PC-9 (cell line): ENCODE measurements around the gene ZNF2. TPM values are rescaled to one million over a fixed set of nuclear protein-coding genes. Genes with fewer than 3 reads are reported as not detected.
A peak's percentile ranks its signal among the peaks of the same experiment; 100 is the strongest.

Experiments used
- BruUV-seq: library from RNA; stranded (reverse); fragments of 400-500 nt; replicated peaks from 2 replicates; lab custom pipeline; 2021; lab: Mats Ljungman, UMichigan
- CTCF ChIA-PET: fragments of 300-600 bp; sonication (Branson Sonifier 250); formaldehyde crosslinking; loops from one replicate; lab custom pipeline; 2022; ENCODE audit warnings: antibody characterized with exemption; lab: Charles Lee
- POLR2A ChIA-PET: fragments of 300-600 bp; sonication (Branson Sonifier 250); formaldehyde crosslinking; loops from one replicate; lab custom pipeline; 2022; ENCODE audit warnings: antibody characterized with exemption; ENCODE audit not compliant: unreplicated experiment; lab: Charles Lee
- DNase-seq, 2 experiments: peaks; one replicate each; pipeline versions ENCODE4 v3.0.0 to v3.0.0-alpha.2; 2015 to 2022; ENCODE audit warnings: mixed read lengths in 1 of 2
- H2AFZ ChIP-seq: fragments of 200-600 bp; sonication (generic); 2 replicates; pipeline ENCODE4 v1.8.1; 2017; ENCODE audit warnings: antibody characterized with exemption
- H3F3A ChIP-seq: fragments of 200-600 bp; sonication (generic); 2 replicates; pipeline ENCODE4 v1.8.1; 2017; ENCODE audit warnings: antibody characterized with exemption, mild to moderate bottlenecking, low read depth; ENCODE audit not compliant: insufficient read depth
- H3K27ac ChIP-seq: fragments of 200-600 bp; sonication (generic); 2 replicates; pipeline ENCODE4 v1.6.1; 2016; ENCODE audit warnings: mixed run types
- H3K27me3 ChIP-seq: fragments of 200-600 bp; sonication (generic); 2 replicates; pipeline ENCODE4 v1.6.1; 2016; ENCODE audit warnings: low read depth, mixed run types; ENCODE audit not compliant: insufficient read depth
- H3K36me3 ChIP-seq: fragments of 200-600 bp; sonication (generic); 2 replicates; pipeline ENCODE4 v1.6.1; 2016; ENCODE audit warnings: low read depth, mixed run types
- H3K4me1 ChIP-seq: fragments of 200-600 bp; sonication (generic); replicated peaks from 2 replicates; pipeline ENCODE4 v1.6.1; 2016; ENCODE audit warnings: mixed run types; ENCODE audit not compliant: insufficient read depth
- H3K4me2 ChIP-seq: fragments of 200-600 bp; sonication (generic); 2 replicates; pipeline ENCODE4 v1.6.1; 2017; ENCODE audit warnings: mixed run types
- H3K4me3 ChIP-seq: fragments of 200-600 bp; sonication (generic); 2 replicates; pipeline ENCODE4 v1.6.1; 2016; ENCODE audit warnings: mixed run types
- H3K79me2 ChIP-seq: fragments of 200-600 bp; sonication (generic); 2 replicates; pipeline ENCODE4 v1.6.1; 2017; ENCODE audit warnings: low read depth, mixed run types
- H3K9me2 ChIP-seq: fragments of 200-600 bp; sonication (generic); 2 replicates; pipeline ENCODE4 v1.8.1; 2017; ENCODE audit warnings: mild to moderate bottlenecking; ENCODE audit not compliant: insufficient read depth
- H3K9me3 ChIP-seq: fragments of 200-600 bp; sonication (generic); 2 replicates; pipeline ENCODE4 v1.8.1; 2016; ENCODE audit warnings: low read depth; ENCODE audit not compliant: insufficient read depth
- H4K20me1 ChIP-seq: fragments of 200-600 bp; sonication (generic); 2 replicates; pipeline ENCODE4 v1.8.1; 2017; ENCODE audit not compliant: insufficient read depth
- CTCF ChIP-seq: fragments of 200-600 bp; sonication (generic); conservative IDR thresholded peaks from 2 replicates; pipeline ENCODE4 v1.6.1; 2017; ENCODE audit warnings: mixed run types, antibody characterized with exemption, mild to moderate bottlenecking, moderate library complexity
- EZH2 ChIP-seq: fragments of 200-600 bp; sonication (generic); IDR thresholded peaks from 2 replicates; pipeline ENCODE4 v1.8.0; 2017; ENCODE audit warnings: antibody characterized with exemption, low read depth
- intact Hi-C: fragments of 100-400 bp; cut with micrococcal nuclease; formaldehyde crosslinking; loops from one replicate; pipeline ENCODE4 v1.10.0; 2022; ENCODE audit not compliant: unreplicated experiment
- total RNA-seq: library from RNA; stranded (reverse); gene quantifications from 2 replicates; pipeline ENCODE4 v1.2.3, GENCODE V29; 2021

ZNF2 gene
- total RNA-seq, 1 experiment from 2014 or later: 4.9 TPM

- peak overlapping the region; percentile 84 for H3K4me3 ChIP-seq
- no peak overlapping the region for H3K27ac ChIP-seq
- CTCF ChIA-PET: interaction anchor here (0.7 to 0.8 kb wide), 2 partner anchors 38 to 83 kb away, joined by 3 to 4 read pairs; no protein-coding TSS in a partner anchor
- peaks cover 33% of the 10 kb centered on the region; the same call in 1 of the 2 replicates for H3K9me3 ChIP-seq
- H2AFZ ChIP-seq: peak overlapping the region; percentile 97
- peak in 1 of 2 experiments; percentile 30 for DNase-seq
- peaks cover 22% of the 10 kb centered on the region for H3K36me3 ChIP-seq
- peaks cover 11% of the 10 kb centered on the region for H3K4me1 ChIP-seq
- TF ChIP-seq CTCF: no peak
- no peak for TF ChIP-seq EZH2
- POLR2A ChIA-PET: interaction anchor here (0.5 to 0.6 kb wide), 2 partner anchors 9 to 37 kb away, joined by 3 to 5 read pairs; no protein-coding TSS in a partner anchor
- no peaks in the 10 kb centered on the region for H4K20me1 ChIP-seq
- H3K9me2 ChIP-seq: no peaks in the 10 kb centered on the region
- H3F3A ChIP-seq: peaks cover 22% of the 10 kb centered on the region; the same call in 1 of the 2 replicates
- H3K27me3 ChIP-seq: no peaks in the 10 kb centered on the region
- H3K79me2 ChIP-seq: peaks cover under 1% of the 10 kb centered on the region; the same call in 1 of the 2 replicates
- no TSS peak for BruUV-seq
- intact Hi-C loops: no loop called here
- H3K4me2 ChIP-seq: peak overlapping the region; percentile 90
Observed at GRCh38 chr2:95158891-95159619, 6.6 kb upstream of the ZNF2 start.

GRCh38 chr2:95159690-95160449 is 5.7 kb upstream of the ZNF2 start, which contains the start of gene ZNF514:
Gene ZNF514, minus strand, starts transcription at chr2:95159848. Its CDS starts 6,595 bp downstream, at chr2:95153253.
- TF ChIP-seq EZH2 (no peak), CTCF (no peak)
- Histone ChIP-seq H3F3A (peaks cover 20% of the 10 kb centered on the region; the same call in 1 of the 2 replicates), H2AFZ (peak within 1 kb of the TSS; percentile 97), H3K9me3 (peaks cover 25% of the 10 kb centered on the region; the same call in 1 of the 2 replicates), H3K27me3 (no peaks in the 10 kb centered on the region), H3K9me2 (no peaks in the 10 kb centered on the region), H3K27ac (no peak within 1 kb of the TSS), H4K20me1 (no peaks in the 10 kb centered on the region), H3K4me1 (peaks cover 18% of the 10 kb centered on the region), H3K4me2 (peak within 1 kb of the TSS; percentile 90), H3K36me3 (peaks cover 15% of the 10 kb centered on the region), H3K79me2 (peaks cover 8% of the 10 kb centered on the region), H3K4me3 (peak within 1 kb of the TSS; percentile 84)
- DNase-seq: peak in 1 of 2 experiments; percentile 72
- ChIA-PET CTCF (interaction anchor here (0.7 to 0.8 kb wide), 2 partner anchors 39 to 83 kb away, joined by 3 to 4 read pairs; no protein-coding TSS in a partner anchor), POLR2A (interaction anchor here (0.5 kb wide), 1 partner anchor 37 kb away, joined by 3 read pairs; no protein-coding TSS in a partner anchor)
- BruUV-seq: no TSS peak
- intact Hi-C loops: no loop called here

GRCh38 chr2:95165030-95165370 is 609 bp upstream of the ZNF2 start:
- Histone ChIP-seq H3K36me3 (no peaks in the 10 kb centered on the region), H4K20me1 (no peaks in the 10 kb centered on the region), H3K27me3 (no peaks in the 10 kb centered on the region), H2AFZ (peak overlapping the region; percentile 90), H3K9me2 (no peaks in the 10 kb centered on the region), H3K4me1 (peaks cover 17% of the 10 kb centered on the region), H3K27ac (peak overlapping the region; percentile 55), H3K9me3 (no peaks in the 10 kb centered on the region), H3K4me3 (peak overlapping the region; percentile 65), H3F3A (peaks cover 15% of the 10 kb centered on the region; the same call in 1 of the 2 replicates), H3K79me2 (peaks cover 20% of the 10 kb centered on the region), H3K4me2 (peak overlapping the region; percentile 85)
- DNase-seq: no peak
- no peak for TF ChIP-seq CTCF
- TF ChIP-seq EZH2: no peak
- CTCF ChIA-PET: interaction anchor here (0.6 kb wide), 1 partner anchor 184 kb away, joined by 6 read pairs; no protein-coding TSS in a partner anchor
- intact Hi-C loops: loop anchor here (2.0 kb wide), 1 partner anchor 44 kb away; the partner anchor contains the start of gene MRPS5
- BruUV-seq: TSS peak; percentile 94
- POLR2A ChIA-PET: interaction anchor here (0.6 to 0.7 kb wide), 5 partner anchors 21 to 1818 kb away, joined by 3 to 6 read pairs (median 4); no protein-coding TSS in a partner anchor
